ENCODE results near the gene AKR1B15.

GRCh38 chr7:134505856-134506255 lies 43.1 kb upstream of the AKR1B15 start:
- TF ChIP-seq CTCF (IDR thresholded peaks at IDR 0.05) (no peak), POLR2A (IDR thresholded peaks at IDR 0.05) (no peak)

Data from uterus (tissue), 2 donors.